HepG2 (cell line): ENCODE data around the gene IRF1. TPM values are rescaled to one million over a fixed set of nuclear protein-coding genes. Genes with fewer than 3 reads are reported as not detected.
A peak's percentile ranks its signal among the peaks of the same experiment; 100 is the strongest.

Source experiments
- AHDC1 ChIP-seq: sonication (generic); formaldehyde crosslinking; IDR thresholded peaks from 2 replicates; pipeline ENCODE4 v1.5.1; 2020; ENCODE audit warnings: mild to moderate bottlenecking, missing genetic modification reagents, borderline replicate concordance
- ARID5B ChIP-seq: IDR thresholded peaks from 2 replicates; pipeline ENCODE4 v1.4.0; 2020; ENCODE audit warnings: mild to moderate bottlenecking, missing genetic modification reagents
- HOXA5 ChIP-seq: sonication (generic); formaldehyde crosslinking; IDR thresholded peaks from 2 replicates; pipeline ENCODE4 v1.4.0; 2020; ENCODE audit warnings: missing genetic modification reagents
- MED13 ChIP-seq: sonication (generic); formaldehyde crosslinking; IDR thresholded peaks from 2 replicates; pipeline ENCODE4 v1.5.0; 2020; ENCODE audit warnings: missing genetic modification reagents
- MXD4 ChIP-seq: IDR thresholded peaks from 2 replicates; pipeline ENCODE4 v1.6.1; 2016; ENCODE audit warnings: mild to moderate bottlenecking, missing biosample characterization, missing genetic modification reagents
- PCBP2 ChIP-seq: fragments of 200-400 bp; formaldehyde crosslinking; optimal IDR thresholded peaks from 2 replicates; pipeline ENCODE3; 2018; ENCODE audit warnings: low read length, low read depth; ENCODE audit not compliant: poor library complexity, severe bottlenecking
- SIN3A ChIP-seq: IDR thresholded peaks from 2 replicates; pipeline ENCODE4 v1.6.1; 2011; ENCODE audit warnings: low read depth, mild to moderate bottlenecking, control low read depth, low read length, borderline replicate concordance
- SSRP1 ChIP-seq: IDR thresholded peaks from 2 replicates; pipeline ENCODE4 v1.6.1; 2016; ENCODE audit warnings: control low read depth
- TBL1XR1 ChIP-seq: fragments of 150-350 bp; IDR thresholded peaks from 2 replicates; pipeline ENCODE4 v1.6.1; 2014; ENCODE audit warnings: borderline replicate concordance, low read length; ENCODE audit not compliant: partially characterized antibody
- ZFP90 ChIP-seq: sonication (generic); formaldehyde crosslinking; IDR thresholded peaks from 2 replicates; pipeline ENCODE4 v1.8.0; 2022; ENCODE audit warnings: missing genetic modification reagents, mild to moderate bottlenecking, inconsistent platforms, borderline replicate concordance
- ZNF512B ChIP-seq: sonication (generic); formaldehyde crosslinking; IDR thresholded peaks from 2 replicates; pipeline ENCODE4 v1.5.1; 2020; ENCODE audit warnings: missing genetic modification reagents, mild to moderate bottlenecking, borderline replicate concordance
- polyA plus RNA-seq, 8 experiments: library from polyadenylated mRNA; depleted of rRNA in 3 of 8; stranded (reverse) in 7 of 8; unstranded in 1 of 8; fragments of >200 nt; fragmentation: Illumina TruSeq in 4 of 8; extraction: Trizol in 4 of 8; gene quantifications; 2 replicates each; pipeline versions ENCODE4 v1.2.1 to v1.2.3, GENCODE V29; 2011 to 2016; ENCODE audit warnings: low read depth in 4 of 8, missing spikeins in 1 of 8, mixed read lengths in 1 of 8; ENCODE audit not compliant: insufficient read depth in 1 of 8
- total RNA-seq, 5 experiments: library from RNA; depleted of rRNA; stranded (reverse); fragments of >200 nt; fragmentation: Illumina TruSeq; extraction: Trizol; gene quantifications; 2 replicates each; pipeline ENCODE4 v1.2.3, GENCODE V29; 2016; ENCODE audit warnings: low read depth in 1 of 5
- TF ChIP-seq, protein P1 (sequence below): sonication (generic); formaldehyde crosslinking; IDR thresholded peaks from 2 replicates; pipeline ENCODE4 v1.5.0; 2020; ENCODE audit warnings: mild to moderate bottlenecking, missing genetic modification reagents

Gene IRF1
- total and polyA plus RNA-seq, 2 of the 13 experiments (the other 11 are each of a cell fraction or from before 2014, with no cell fraction given) = 4.1 to 8.8 TPM

DNA sequence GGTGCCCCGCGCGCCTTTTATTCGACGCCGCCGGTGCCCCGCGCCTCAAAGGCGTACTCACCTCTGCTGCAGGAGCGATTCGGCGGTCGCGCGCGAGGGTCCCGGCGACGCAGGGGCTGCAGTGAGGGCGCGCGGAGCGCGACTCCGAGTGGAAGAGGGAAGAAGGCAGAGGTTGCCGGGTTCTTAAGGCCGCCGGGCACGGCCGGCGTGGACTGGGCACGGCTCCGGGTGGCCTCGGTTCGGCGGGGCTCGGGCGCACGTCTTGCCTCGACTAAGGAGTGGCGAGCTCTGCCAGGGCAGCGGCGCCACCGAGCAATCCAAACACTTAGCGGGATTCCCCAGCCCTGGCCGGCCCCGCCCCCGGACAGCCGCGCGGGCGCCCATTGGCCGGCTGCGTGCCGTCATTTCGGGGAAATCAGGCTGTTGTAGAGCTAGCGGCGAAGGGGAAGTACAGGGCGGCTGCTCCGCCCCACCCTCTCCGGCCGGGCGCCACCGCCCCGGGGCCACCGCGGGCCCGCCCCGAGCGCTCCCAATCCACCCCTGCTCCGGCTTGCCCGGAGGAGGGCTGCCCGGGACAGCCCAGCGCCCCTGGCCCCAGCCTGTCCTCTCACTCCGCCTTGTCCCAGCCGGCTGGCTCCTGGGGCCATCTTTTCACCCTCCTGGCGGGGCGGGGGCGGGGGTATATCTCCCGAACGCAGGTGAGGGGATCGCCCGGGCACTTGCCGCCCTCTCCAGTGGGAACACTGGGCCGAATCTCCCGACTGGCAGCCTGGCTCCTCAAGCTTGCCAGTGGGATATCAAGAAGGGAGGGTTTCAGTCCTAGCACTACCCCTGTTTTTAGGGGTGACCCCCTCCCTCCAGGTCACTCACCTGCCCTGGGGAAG, at the start of gene IRF1 (continued):
- TF ChIP-seq ZNF512B (0 out of 2 replicates have a peak, but pooled peaks have one; percentile 58), SSRP1 (CRISPR knock-in tag) (no peak), ARID5B (CRISPR knock-in tag) (0 out of 2 replicates have a peak, but pooled peaks have one; percentile 45), MXD4 (peak; percentile 77), PCBP2 (no peak), AHDC1 (CRISPR knock-in tag) (no peak), MED13 (no peak), TBL1XR1 (no peak), ZFP90 (CRISPR knock-in tag) (peak; percentile 54), HOXA5 (CRISPR knock-in tag) (peak; percentile 52), SIN3A (peak; percentile 30; the same call in 1 of the 2 replicates)
- TF ChIP-seq, protein P1, sequence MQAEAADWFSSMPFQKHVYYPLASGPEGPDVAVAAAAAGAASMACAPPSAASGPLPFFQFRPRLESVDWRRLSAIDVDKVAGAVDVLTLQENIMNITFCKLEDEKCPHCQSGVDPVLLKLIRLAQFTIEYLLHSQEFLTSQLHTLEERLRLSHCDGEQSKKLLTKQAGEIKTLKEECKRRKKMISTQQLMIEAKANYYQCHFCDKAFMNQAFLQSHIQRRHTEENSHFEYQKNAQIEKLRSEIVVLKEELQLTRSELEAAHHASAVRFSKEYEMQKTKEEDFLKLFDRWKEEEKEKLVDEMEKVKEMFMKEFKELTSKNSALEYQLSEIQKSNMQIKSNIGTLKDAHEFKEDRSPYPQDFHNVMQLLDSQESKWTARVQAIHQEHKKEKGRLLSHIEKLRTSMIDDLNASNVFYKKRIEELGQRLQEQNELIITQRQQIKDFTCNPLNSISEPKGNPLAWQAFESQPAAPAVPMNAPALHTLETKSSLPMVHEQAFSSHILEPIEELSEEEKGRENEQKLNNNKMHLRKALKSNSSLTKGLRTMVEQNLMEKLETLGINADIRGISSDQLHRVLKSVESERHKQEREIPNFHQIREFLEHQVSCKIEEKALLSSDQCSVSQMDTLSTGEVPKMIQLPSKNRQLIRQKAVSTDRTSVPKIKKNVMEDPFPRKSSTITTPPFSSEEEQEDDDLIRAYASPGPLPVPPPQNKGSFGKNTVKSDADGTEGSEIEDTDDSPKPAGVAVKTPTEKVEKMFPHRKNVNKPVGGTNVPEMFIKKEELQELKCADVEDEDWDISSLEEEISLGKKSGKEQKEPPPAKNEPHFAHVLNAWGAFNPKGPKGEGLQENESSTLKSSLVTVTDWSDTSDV (CRISPR knock-in tag) = peak; percentile 55; the same call in 1 of the 2 replicates
